GM12892 (cell line): Measurements from ENCODE around the gene ARL3.

Experiments
- POLR2A ChIP-seq: IDR thresholded peaks from 2 replicates; pipeline ENCODE4 v1.6.1; 2011; ENCODE audit warnings: low read depth, low read length, control low read depth
- POLR2AphosphoS5 ChIP-seq: IDR thresholded peaks from 2 replicates; pipeline ENCODE4 v1.6.1; 2011; ENCODE audit warnings: low read depth, low read length, control low read depth
- TAF1 ChIP-seq: IDR thresholded peaks from 2 replicates; pipeline ENCODE4 v1.6.1; 2011; ENCODE audit warnings: low read depth, mild to moderate bottlenecking, control low read depth, low read length, borderline replicate concordance

- TF ChIP-seq TAF1 = no peak
- TF ChIP-seq POLR2AphosphoS5 = no peak
- no peak for TF ChIP-seq POLR2A
These were observed 58.2 kb downstream of the ARL3 start for GRCh38 chr10:102656026-102656425.
